ENCODE measurements around the gene IHH.

DNA sequence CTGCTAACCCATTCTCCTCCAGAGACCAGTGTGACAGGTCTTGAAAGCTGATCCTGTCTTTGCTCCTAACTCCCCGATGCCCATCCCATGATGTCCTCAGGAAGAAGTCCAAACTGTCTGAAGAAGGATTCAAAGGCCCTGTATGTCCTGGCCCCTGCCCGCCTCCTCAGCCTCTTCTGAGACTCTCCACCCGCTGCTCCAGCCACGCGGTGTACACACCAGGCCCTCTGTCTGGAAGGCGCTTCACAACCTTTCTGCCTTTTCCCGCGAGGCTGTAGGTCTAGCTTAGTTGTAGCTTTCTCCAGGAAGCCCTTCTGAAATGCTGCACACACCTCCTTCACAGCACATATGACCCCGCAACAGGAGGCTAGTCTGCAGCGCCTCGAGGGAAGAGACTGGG is 44.0 kb downstream of the IHH start:
- TF ChIP-seq, protein P1, sequence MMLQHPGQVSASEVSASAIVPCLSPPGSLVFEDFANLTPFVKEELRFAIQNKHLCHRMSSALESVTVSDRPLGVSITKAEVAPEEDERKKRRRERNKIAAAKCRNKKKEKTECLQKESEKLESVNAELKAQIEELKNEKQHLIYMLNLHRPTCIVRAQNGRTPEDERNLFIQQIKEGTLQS (IDR thresholded peaks at IDR 0.05) = no peak
- no peak for TF ChIP-seq POLR2AphosphoS5 (IDR thresholded peaks at IDR 0.05; ENCODE audit: low read depth, low read length)
- TF ChIP-seq, protein P2, sequence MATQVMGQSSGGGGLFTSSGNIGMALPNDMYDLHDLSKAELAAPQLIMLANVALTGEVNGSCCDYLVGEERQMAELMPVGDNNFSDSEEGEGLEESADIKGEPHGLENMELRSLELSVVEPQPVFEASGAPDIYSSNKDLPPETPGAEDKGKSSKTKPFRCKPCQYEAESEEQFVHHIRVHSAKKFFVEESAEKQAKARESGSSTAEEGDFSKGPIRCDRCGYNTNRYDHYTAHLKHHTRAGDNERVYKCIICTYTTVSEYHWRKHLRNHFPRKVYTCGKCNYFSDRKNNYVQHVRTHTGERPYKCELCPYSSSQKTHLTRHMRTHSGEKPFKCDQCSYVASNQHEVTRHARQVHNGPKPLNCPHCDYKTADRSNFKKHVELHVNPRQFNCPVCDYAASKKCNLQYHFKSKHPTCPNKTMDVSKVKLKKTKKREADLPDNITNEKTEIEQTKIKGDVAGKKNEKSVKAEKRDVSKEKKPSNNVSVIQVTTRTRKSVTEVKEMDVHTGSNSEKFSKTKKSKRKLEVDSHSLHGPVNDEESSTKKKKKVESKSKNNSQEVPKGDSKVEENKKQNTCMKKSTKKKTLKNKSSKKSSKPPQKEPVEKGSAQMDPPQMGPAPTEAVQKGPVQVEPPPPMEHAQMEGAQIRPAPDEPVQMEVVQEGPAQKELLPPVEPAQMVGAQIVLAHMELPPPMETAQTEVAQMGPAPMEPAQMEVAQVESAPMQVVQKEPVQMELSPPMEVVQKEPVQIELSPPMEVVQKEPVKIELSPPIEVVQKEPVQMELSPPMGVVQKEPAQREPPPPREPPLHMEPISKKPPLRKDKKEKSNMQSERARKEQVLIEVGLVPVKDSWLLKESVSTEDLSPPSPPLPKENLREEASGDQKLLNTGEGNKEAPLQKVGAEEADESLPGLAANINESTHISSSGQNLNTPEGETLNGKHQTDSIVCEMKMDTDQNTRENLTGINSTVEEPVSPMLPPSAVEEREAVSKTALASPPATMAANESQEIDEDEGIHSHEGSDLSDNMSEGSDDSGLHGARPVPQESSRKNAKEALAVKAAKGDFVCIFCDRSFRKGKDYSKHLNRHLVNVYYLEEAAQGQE (IDR thresholded peaks at IDR 0.05; ENCODE audit: low read depth) = no peak
- TF ChIP-seq, protein P3, sequence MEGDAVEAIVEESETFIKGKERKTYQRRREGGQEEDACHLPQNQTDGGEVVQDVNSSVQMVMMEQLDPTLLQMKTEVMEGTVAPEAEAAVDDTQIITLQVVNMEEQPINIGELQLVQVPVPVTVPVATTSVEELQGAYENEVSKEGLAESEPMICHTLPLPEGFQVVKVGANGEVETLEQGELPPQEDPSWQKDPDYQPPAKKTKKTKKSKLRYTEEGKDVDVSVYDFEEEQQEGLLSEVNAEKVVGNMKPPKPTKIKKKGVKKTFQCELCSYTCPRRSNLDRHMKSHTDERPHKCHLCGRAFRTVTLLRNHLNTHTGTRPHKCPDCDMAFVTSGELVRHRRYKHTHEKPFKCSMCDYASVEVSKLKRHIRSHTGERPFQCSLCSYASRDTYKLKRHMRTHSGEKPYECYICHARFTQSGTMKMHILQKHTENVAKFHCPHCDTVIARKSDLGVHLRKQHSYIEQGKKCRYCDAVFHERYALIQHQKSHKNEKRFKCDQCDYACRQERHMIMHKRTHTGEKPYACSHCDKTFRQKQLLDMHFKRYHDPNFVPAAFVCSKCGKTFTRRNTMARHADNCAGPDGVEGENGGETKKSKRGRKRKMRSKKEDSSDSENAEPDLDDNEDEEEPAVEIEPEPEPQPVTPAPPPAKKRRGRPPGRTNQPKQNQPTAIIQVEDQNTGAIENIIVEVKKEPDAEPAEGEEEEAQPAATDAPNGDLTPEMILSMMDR (IDR thresholded peaks at IDR 0.05 in 2 of 3, conservative IDR thresholded peaks at IDR 0.05 in 1 of 3; ENCODE audit: borderline replicate concordance in 1 of 3, insufficient read depth in 1 of 3, low read depth in 2 of 3, low read length in 2 of 3) = no peak
- TF ChIP-seq EZH2 (IDR thresholded peaks at IDR 0.05) = no peak
- TF ChIP-seq RAD21 (IDR thresholded peaks at IDR 0.05; ENCODE audit: low read depth) = no peak
- no peak for TF ChIP-seq POLR2A (IDR thresholded peaks at IDR 0.05; ENCODE audit: borderline replicate concordance, extremely low read depth, insufficient read depth, insufficient read length)
- TF ChIP-seq SIN3A (IDR thresholded peaks at IDR 0.05; ENCODE audit: low read depth) = no peak
- TF ChIP-seq, protein P4, sequence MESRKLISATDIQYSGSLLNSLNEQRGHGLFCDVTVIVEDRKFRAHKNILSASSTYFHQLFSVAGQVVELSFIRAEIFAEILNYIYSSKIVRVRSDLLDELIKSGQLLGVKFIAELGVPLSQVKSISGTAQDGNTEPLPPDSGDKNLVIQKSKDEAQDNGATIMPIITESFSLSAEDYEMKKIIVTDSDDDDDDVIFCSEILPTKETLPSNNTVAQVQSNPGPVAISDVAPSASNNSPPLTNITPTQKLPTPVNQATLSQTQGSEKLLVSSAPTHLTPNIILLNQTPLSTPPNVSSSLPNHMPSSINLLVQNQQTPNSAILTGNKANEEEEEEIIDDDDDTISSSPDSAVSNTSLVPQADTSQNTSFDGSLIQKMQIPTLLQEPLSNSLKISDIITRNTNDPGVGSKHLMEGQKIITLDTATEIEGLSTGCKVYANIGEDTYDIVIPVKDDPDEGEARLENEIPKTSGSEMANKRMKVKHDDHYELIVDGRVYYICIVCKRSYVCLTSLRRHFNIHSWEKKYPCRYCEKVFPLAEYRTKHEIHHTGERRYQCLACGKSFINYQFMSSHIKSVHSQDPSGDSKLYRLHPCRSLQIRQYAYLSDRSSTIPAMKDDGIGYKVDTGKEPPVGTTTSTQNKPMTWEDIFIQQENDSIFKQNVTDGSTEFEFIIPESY (IDR thresholded peaks at IDR 0.05; ENCODE audit: extremely low read depth, insufficient replicate concordance, low read length) = no peak
